Measurements from ENCODE around the gene RNF5. TPM values are rescaled to one million over a fixed set of nuclear protein-coding genes. Genes with fewer than 3 reads are reported as not detected.

The RNF5 gene
- total RNA-seq (ENCODE audit: low replicate concordance), result 13.2 and 43.5 TPM in 2 replicates

DNA sequence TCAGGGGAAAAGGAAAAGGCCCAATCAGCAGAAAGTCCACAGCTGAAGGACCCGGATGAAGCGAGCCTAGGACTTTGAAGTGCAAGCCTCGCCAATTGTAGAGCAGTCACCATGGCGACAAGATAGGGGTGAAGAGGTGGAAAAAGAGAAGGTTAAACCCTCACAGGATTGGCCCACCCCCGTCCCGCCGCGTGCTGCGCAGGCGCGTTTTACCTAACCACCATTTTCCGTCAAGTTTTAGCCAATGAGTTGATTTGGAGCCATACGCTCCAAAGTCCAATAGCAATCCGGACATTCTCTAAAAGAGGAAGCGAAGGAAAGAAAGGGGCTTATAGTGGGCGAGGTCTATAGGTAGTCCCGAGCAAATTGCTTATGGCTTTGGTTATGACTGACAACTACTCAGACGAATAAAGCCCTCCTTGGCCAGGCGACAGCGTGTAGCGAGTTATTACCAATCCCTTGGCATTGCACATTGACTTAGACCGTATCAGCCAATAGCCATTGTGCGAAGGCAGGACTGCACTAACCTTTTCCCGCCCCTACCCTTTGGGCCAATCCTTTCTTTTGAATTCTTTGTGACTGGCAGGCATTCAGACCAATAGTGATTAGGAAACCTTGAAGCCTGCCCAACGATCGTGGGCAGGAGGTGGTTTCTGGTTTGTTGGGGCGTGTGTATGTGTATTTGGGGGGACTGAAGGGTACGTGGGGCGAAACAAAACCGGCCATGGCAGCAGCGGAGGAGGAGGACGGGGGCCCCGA lies at the start of gene RNF5:
TSS of gene RNF5 (plus strand) at position 618 of the 759 bp plus-strand sequence. CDS start at position 725, 107 bp downstream.
- no peak for TF ChIP-seq CTCF (IDR thresholded peaks at IDR 0.05; ENCODE audit: insufficient read depth, low read length)

DNA sequence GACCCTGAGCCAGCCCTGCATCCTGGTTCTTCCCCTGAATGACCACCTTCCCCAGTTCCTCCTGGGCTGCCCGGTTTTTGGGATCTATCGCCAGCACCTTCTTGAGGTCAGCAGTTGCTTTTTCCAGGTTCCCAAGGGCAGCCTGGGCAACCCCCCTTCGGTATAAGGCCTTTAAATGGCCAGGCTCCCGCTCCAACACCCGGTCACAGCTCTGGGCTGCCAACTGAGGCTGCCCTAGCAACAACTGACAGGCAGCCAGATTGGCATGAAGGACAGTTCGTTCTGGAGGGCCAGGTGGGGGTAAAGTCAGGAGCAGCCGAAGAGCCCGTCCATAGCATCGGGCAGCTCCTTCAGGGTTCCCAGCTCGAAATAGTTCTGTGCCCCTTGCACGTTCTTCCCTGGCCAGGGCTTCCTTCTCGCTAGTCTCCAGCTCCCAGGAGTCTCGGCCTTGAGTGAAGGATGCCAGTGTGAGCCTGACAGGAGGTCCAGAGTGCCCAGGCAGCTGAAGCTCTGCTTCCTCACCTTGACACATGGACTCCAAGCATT lies 49.4 kb upstream of the RNF5 start:
- peak overlapping the region; percentile 76 for H3K4me3 ChIP-seq (ENCODE audit: low read depth, low read length)
- DNase-seq (ENCODE audit: low read depth), result no peak
- TF ChIP-seq CTCF (IDR thresholded peaks at IDR 0.05; ENCODE audit: insufficient read depth, low read length), result no peak

More for the DNA sequence above, at the start of gene RNF5:
- peak; percentile 100 for DNase-seq (ENCODE audit: low read depth)
- H3K4me3 ChIP-seq (ENCODE audit: low read depth, low read length), result peak within 1 kb of the TSS; percentile 94

DNA sequence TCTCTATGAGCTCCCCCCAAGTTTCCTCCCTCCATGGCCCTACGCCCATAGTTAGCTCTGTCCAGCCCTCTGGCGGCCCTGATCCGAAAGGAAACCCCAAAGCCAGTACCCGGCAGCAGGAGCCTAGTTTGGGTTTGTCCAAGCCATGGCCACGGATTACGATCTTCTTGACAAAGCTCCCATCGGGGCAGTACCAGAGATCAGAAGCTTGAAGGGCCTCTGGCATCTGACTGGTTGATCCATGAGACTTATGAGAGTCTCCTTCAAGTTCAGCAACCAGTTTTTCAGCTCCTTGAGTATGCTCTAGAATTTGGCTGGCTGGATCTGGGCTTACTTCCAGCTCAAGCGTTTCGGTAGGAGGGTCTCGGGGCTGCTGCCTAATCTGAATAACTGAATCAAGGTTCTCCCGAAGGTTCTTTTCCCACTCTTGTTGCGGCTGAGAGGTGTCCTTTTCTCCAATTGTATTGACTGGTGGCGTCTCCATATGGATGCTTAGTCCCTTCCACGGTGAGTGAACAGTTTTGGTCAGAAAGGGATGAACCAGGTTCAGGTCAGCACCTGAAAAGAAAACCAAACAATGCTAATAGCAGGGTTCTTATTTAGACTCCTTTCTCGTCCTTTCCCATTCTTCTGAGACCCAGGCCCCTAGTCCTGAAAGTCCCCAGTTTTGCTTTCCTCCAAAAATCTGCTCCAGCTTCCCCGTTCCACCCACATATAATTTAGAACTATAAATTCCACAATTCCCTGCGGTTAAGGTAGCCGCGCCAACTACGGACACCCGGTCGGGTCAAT lies 48.7 kb upstream of the RNF5 start:
- DNase-seq (ENCODE audit: low read depth), result no peak
- no peak for TF ChIP-seq CTCF (IDR thresholded peaks at IDR 0.05; ENCODE audit: insufficient read depth, low read length)
- peak overlapping the region; percentile 76 for H3K4me3 ChIP-seq (ENCODE audit: low read depth, low read length)

- no peak overlapping the region for H3K4me3 ChIP-seq (ENCODE audit: low read depth, low read length)
- no peak for TF ChIP-seq CTCF (IDR thresholded peaks at IDR 0.05; ENCODE audit: insufficient read depth, low read length)
- DNase-seq (ENCODE audit: low read depth), result no peak
Observed at GRCh38 chr6:32131439-32131948, 46.7 kb upstream of the RNF5 start.

- no peak for TF ChIP-seq CTCF (IDR thresholded peaks at IDR 0.05; ENCODE audit: insufficient read depth, low read length)
- no peak for DNase-seq (ENCODE audit: low read depth)
- no peak overlapping the region for H3K4me3 ChIP-seq (ENCODE audit: low read depth, low read length)
Observed at GRCh38 chr6:32132110-32132509, 46.1 kb upstream of the RNF5 start.

GRCh38 chr6:32133786-32134185 lies 44.4 kb upstream of the RNF5 start:
- H3K4me3 ChIP-seq (ENCODE audit: low read depth, low read length), result no peak overlapping the region
- TF ChIP-seq CTCF (IDR thresholded peaks at IDR 0.05; ENCODE audit: insufficient read depth, low read length), result no peak
- peak; percentile 45 for DNase-seq (ENCODE audit: low read depth)

All from fibroblast of the aortic adventitia (primary cell).